Activated CD8-positive, alpha-beta memory T cell treated with anti-CD3 and anti-CD28 coated beads for 1 hour (primary cell): ENCODE results near the gene IRF2BP1.
"Not testable (repeated sequence)": the region's sequence is repeated elsewhere in the genome, so short reads cannot be mapped to it uniquely, and the experiment has no call there.

Experiments used
- DNase-seq, 2 donors: peaks; one replicate each; pipeline ENCODE4 v3.0.0-alpha.2; 2020; ENCODE audit warnings: low read depth in 1 of 2; ENCODE audit errors: extremely low read depth in 1 of 2

Gene IRF2BP1

GRCh38 chr19:45882652-45883585 is 3.0 kb downstream of the IRF2BP1 start:
- DNase-seq: peak; percentile 42 to 65

GRCh38 chr19:45881909-45882528 is 3.9 kb downstream of the IRF2BP1 start:
- DNase-seq: no peak

- no peak for DNase-seq
Observed at GRCh38 chr19:45881082-45881908, 4.6 kb downstream of the IRF2BP1 start.

GRCh38 chr19:45879971-45880370 is 6.0 kb downstream of the IRF2BP1 start:
- no peak for DNase-seq

GRCh38 chr19:45879055-45879454 is 6.9 kb downstream of the IRF2BP1 start:
- no peak for DNase-seq

GRCh38 chr19:45878043-45878794 is 7.7 kb downstream of the IRF2BP1 start:
- DNase-seq: no peak

- DNase-seq: no peak
Observed at GRCh38 chr19:45876411-45877197, 9.3 kb downstream of the IRF2BP1 start.

- DNase-seq: no peak
Observed at GRCh38 chr19:45876161-45876410, 9.9 kb downstream of the IRF2BP1 start.

GRCh38 chr19:45874620-45874966 is 11.3 kb downstream of the IRF2BP1 start:
- no peak for DNase-seq

GRCh38 chr19:45873219-45873772 is 12.6 kb downstream of the IRF2BP1 start:
- DNase-seq: no peak

- no peak for DNase-seq
Observed at GRCh38 chr19:45872095-45872919, 13.6 kb downstream of the IRF2BP1 start.

GRCh38 chr19:45870798-45871197 is 15.1 kb downstream of the IRF2BP1 start:
- DNase-seq: no peak

- not testable (repeated sequence) for DNase-seq
Observed at GRCh38 chr19:45867241-45867640, 18.7 kb downstream of the IRF2BP1 start.

- no peak for DNase-seq
Observed at GRCh38 chr19:45866400-45867176, 19.4 kb downstream of the IRF2BP1 start.

- no peak for DNase-seq
Observed at GRCh38 chr19:45865269-45865948, 20.5 kb downstream of the IRF2BP1 start.

GRCh38 chr19:45864629-45865082 is 21.3 kb downstream of the IRF2BP1 start:
- no peak for DNase-seq

- peak in 1 of 2 donors; percentile 23 for DNase-seq
Observed at GRCh38 chr19:45863840-45864628, 21.9 kb downstream of the IRF2BP1 start, which contains the start of gene FOXA3. Gene FOXA3, plus strand, starts transcription at chr19:45864326. Its CDS starts 131 bp downstream, at chr19:45864457.
